ENCODE results near the gene PROM1. TPM values are rescaled to one million over a fixed set of nuclear protein-coding genes. Genes with fewer than 3 reads are reported as not detected.

The PROM1 gene
- total and polyA plus RNA-seq, 2 experiments from 2014 or later: 36.6 to 66.6 TPM

- TF ChIP-seq ZNF462 (CRISPR knock-in tag; IDR thresholded peaks at IDR 0.05) (no peak), CTCF (conservative IDR thresholded peaks at IDR 0.05; ENCODE audit: low read depth in 2 of 2) (no peak), EZH2 (IDR thresholded peaks at IDR 0.05; ENCODE audit: low read depth, unreplicated experiment) (no peak), REST (IDR thresholded peaks at IDR 0.05; ENCODE audit: unreplicated experiment) (no peak)
Observed at GRCh38 chr4:16119981-16120380, 36.2 kb upstream of the PROM1 start (continued).
